ENCODE measurements around the gene ULK2.

DNA sequence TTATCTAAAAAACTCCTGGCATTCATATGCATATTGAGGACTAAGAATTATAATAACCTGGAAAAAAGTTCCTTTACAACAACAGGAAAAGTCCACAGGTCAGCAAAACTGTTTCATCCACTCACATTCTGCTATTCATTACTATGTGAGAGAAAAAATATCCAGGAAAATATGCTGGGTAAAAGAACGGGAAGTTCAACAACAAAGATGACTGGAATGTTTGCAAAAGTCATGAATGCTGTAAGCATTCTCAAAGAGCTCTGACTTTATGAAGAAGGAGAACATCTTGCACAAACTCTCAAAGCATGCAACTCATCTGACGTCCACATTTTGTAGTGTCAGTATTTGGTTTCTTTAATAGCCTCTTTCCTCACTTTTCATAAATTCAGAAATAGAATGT, 62.7 kb downstream of the ULK2 start:
- TF ChIP-seq SMC3 (conservative IDR thresholded peaks at IDR 0.05; ENCODE audit: poor library complexity) (no peak), EZH2 (IDR thresholded peaks at IDR 0.05; ENCODE audit: borderline replicate concordance, insufficient read depth, low read length, poor library complexity, severe bottlenecking) (no peak), POLR2AphosphoS5 (IDR thresholded peaks at IDR 0.05) (no peak), RAD21 (conservative IDR thresholded peaks at IDR 0.05) (no peak), EP300 (conservative IDR thresholded peaks at IDR 0.05; ENCODE audit: poor library complexity, severe bottlenecking) (no peak), MXI1 (conservative IDR thresholded peaks at IDR 0.05; ENCODE audit: poor library complexity, severe bottlenecking) (no peak)
- TF ChIP-seq, protein P1, sequence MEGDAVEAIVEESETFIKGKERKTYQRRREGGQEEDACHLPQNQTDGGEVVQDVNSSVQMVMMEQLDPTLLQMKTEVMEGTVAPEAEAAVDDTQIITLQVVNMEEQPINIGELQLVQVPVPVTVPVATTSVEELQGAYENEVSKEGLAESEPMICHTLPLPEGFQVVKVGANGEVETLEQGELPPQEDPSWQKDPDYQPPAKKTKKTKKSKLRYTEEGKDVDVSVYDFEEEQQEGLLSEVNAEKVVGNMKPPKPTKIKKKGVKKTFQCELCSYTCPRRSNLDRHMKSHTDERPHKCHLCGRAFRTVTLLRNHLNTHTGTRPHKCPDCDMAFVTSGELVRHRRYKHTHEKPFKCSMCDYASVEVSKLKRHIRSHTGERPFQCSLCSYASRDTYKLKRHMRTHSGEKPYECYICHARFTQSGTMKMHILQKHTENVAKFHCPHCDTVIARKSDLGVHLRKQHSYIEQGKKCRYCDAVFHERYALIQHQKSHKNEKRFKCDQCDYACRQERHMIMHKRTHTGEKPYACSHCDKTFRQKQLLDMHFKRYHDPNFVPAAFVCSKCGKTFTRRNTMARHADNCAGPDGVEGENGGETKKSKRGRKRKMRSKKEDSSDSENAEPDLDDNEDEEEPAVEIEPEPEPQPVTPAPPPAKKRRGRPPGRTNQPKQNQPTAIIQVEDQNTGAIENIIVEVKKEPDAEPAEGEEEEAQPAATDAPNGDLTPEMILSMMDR (IDR thresholded peaks at IDR 0.05; ENCODE audit: poor library complexity, severe bottlenecking), result no peak
- TF ChIP-seq, protein P2, sequence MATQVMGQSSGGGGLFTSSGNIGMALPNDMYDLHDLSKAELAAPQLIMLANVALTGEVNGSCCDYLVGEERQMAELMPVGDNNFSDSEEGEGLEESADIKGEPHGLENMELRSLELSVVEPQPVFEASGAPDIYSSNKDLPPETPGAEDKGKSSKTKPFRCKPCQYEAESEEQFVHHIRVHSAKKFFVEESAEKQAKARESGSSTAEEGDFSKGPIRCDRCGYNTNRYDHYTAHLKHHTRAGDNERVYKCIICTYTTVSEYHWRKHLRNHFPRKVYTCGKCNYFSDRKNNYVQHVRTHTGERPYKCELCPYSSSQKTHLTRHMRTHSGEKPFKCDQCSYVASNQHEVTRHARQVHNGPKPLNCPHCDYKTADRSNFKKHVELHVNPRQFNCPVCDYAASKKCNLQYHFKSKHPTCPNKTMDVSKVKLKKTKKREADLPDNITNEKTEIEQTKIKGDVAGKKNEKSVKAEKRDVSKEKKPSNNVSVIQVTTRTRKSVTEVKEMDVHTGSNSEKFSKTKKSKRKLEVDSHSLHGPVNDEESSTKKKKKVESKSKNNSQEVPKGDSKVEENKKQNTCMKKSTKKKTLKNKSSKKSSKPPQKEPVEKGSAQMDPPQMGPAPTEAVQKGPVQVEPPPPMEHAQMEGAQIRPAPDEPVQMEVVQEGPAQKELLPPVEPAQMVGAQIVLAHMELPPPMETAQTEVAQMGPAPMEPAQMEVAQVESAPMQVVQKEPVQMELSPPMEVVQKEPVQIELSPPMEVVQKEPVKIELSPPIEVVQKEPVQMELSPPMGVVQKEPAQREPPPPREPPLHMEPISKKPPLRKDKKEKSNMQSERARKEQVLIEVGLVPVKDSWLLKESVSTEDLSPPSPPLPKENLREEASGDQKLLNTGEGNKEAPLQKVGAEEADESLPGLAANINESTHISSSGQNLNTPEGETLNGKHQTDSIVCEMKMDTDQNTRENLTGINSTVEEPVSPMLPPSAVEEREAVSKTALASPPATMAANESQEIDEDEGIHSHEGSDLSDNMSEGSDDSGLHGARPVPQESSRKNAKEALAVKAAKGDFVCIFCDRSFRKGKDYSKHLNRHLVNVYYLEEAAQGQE (IDR thresholded peaks at IDR 0.05; ENCODE audit: borderline replicate concordance), result no peak

Measured in neural cell (in vitro differentiated cells).